ENCODE data around the gene ZDHHC23. TPM values are rescaled to one million over a fixed set of nuclear protein-coding genes. Genes with fewer than 3 reads are reported as not detected.

Gene ZDHHC23, protein sequence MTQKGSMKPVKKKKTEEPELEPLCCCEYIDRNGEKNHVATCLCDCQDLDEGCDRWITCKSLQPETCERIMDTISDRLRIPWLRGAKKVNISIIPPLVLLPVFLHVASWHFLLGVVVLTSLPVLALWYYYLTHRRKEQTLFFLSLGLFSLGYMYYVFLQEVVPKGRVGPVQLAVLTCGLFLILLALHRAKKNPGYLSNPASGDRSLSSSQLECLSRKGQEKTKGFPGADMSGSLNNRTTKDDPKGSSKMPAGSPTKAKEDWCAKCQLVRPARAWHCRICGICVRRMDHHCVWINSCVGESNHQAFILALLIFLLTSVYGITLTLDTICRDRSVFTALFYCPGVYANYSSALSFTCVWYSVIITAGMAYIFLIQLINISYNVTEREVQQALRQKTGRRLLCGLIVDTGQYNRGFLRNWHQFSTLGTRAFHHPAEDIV
- 0.43 and 1.1 TPM in 2 replicates for total RNA-seq

DNA sequence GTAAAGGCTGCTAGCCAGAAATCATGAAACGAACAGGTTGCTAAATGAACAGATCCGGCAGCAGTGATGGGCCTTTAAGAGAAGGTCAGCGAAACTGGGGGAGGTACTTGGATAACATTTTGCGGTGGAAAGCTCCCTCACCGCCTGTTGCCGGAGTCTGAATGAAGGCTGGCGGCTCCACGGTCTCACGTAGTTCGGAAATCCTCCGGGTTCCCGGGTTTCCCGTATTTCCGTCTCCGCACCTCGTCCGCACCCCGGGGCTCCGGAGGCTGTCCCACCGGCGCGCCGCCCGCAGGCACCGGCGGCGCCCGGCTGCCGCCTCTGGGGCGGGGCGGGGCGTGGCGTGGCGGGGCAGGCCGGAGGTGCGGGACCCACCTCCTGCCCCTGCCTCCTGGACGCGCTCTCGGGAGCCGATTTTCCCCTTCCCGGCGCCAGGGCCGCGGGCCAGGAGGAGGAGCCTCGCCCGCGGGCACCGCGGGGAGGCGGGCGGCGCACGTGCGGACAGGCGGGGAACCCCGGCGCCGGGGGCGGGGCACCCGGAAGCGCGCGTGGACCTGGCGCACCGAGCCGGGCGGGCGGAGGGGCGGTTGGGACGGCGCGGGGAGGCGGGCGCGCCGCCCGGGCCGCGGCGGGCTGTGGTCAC, at the start of gene ZDHHC23:
Gene ZDHHC23 (plus strand): TSS at position 642 of the 643 bp plus-strand sequence. CDS start 790 bp downstream, outside the sequence.

Other genes with a start within 250 kb of the ZDHHC23 start
- 129 and 149 TPM in 2 replicates for gene NAA50, start 201.8 kb upstream of the ZDHHC23 start, total RNA-seq
- 61.8 and 79.1 TPM in 2 replicates for gene ATP6V1A, start 201.0 kb upstream of the ZDHHC23 start, total RNA-seq
- gene GRAMD1C, start 109.2 kb upstream of the ZDHHC23 start, total RNA-seq: 4.9 and 6.8 TPM in 2 replicates
- 1.7 and 2.7 TPM in 2 replicates for gene CCDC191, start 108.5 kb downstream of the ZDHHC23 start, total RNA-seq
- 6.1 and 9.1 TPM in 2 replicates for gene QTRT2, start 108.7 kb downstream of the ZDHHC23 start, total RNA-seq
- not detected in 2 replicates for gene DRD3, start 231.0 kb downstream of the ZDHHC23 start, total RNA-seq

Data from bronchial smooth muscle cell (primary cell).